Renal pelvis (tissue), 4 donors: ENCODE data around the gene PGM3. TPM values are rescaled to one million over a fixed set of nuclear protein-coding genes. Genes with fewer than 3 reads are reported as not detected.

Experiments
- DNase-seq: peaks from one replicate; pipeline ENCODE4 v3.0.0-alpha.2; 2013
- polyA plus RNA-seq, 3 donors: library from polyadenylated mRNA; unstranded; fragments of 120-200 nt; gene quantifications; one replicate each; pipeline ENCODE4 v1.2.1, GENCODE V29; 2013; ENCODE audit not compliant: insufficient read length in 3 of 3

PGM3 gene
- polyA plus RNA-seq, 3 donors: 38.0 to 52.7 (median 50.3) TPM

GRCh38 chr6:83126223-83126622 is 66.8 kb downstream of the PGM3 start:
- DNase-seq: no peak

GRCh38 chr6:83125425-83125824 is 67.6 kb downstream of the PGM3 start:
- DNase-seq: no peak

GRCh38 chr6:83124553-83124952 is 68.5 kb downstream of the PGM3 start:
- no peak for DNase-seq

GRCh38 chr6:83119742-83120300 is 73.2 kb downstream of the PGM3 start:
- no peak for DNase-seq

GRCh38 chr6:83117802-83118201 is 75.3 kb downstream of the PGM3 start:
- no peak for DNase-seq

Other genes with a start within 250 kb of the PGM3 start
- 10 to 100 TPM in 1 of 3 donors, 1 to 10 TPM in 2; 6.7 to 10.1 (median 8.1) TPM for gene UBE3D, start 127.4 kb downstream of the PGM3 start, polyA plus RNA-seq
- gene DOP1A, start 125.6 kb downstream of the PGM3 start, polyA plus RNA-seq: 10 to 100 TPM; 27.0 to 44.6 (median 37.0) TPM
- gene RWDD2A, start 92 bp upstream of the PGM3 start, polyA plus RNA-seq: 1 to 10 TPM; 6.2 to 7.3 (median 7.2) TPM
- gene ME1, start 237.8 kb upstream of the PGM3 start, polyA plus RNA-seq: 1 to 10 TPM; 1.5 to 2.7 (median 2.3) TPM